ENCODE measurements around the gene ITPR2. TPM values are rescaled to one million over a fixed set of nuclear protein-coding genes. Genes with fewer than 3 reads are reported as not detected.

ITPR2 gene
- total RNA-seq, 1 experiment from 2014 or later: 26.0 TPM

DNA sequence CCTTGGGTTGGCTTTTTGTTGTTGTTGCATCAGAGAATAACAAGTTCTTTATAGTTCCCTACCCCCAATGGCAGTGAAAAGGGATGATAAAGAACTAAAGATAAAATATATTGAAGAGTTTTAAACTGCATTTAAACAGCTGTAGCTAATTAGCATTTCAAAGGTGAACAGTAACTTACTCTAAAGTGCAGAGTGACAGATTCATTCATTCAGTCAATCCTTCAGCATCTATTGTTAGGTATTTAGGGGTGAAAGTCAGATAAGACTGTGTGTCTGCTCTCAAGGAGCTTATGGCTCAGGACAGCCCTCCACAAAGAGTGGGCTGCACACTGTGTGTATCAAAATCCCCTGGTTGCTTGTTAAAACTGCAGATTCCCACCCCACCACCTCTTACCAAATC is 491.5 kb downstream of the ITPR2 start:
- no peaks in the 10 kb centered on the region; the same call in 1 of the 2 replicates for H3K9me2 ChIP-seq (ENCODE audit: insufficient read depth)
- POLR2A ChIA-PET (ENCODE audit: unreplicated experiment): no interaction called here
- no peaks in the 10 kb centered on the region for H3K36me3 ChIP-seq (ENCODE audit: low read depth)
- H3K4me2 ChIP-seq: no peak overlapping the region
- DNase-seq: no peak
- no peak overlapping the region for H3K27ac ChIP-seq
- H4K20me1 ChIP-seq (ENCODE audit: insufficient read depth): no peaks in the 10 kb centered on the region
- H3K79me2 ChIP-seq (ENCODE audit: low read depth): no peaks in the 10 kb centered on the region
- CTCF ChIA-PET: no interaction called here
- 0 out of 2 replicates have a peak, but pooled peaks cover 2% of the 10 kb centered on the region for H3F3A ChIP-seq (ENCODE audit: insufficient read depth, low read depth)
- TF ChIP-seq, protein P1, sequence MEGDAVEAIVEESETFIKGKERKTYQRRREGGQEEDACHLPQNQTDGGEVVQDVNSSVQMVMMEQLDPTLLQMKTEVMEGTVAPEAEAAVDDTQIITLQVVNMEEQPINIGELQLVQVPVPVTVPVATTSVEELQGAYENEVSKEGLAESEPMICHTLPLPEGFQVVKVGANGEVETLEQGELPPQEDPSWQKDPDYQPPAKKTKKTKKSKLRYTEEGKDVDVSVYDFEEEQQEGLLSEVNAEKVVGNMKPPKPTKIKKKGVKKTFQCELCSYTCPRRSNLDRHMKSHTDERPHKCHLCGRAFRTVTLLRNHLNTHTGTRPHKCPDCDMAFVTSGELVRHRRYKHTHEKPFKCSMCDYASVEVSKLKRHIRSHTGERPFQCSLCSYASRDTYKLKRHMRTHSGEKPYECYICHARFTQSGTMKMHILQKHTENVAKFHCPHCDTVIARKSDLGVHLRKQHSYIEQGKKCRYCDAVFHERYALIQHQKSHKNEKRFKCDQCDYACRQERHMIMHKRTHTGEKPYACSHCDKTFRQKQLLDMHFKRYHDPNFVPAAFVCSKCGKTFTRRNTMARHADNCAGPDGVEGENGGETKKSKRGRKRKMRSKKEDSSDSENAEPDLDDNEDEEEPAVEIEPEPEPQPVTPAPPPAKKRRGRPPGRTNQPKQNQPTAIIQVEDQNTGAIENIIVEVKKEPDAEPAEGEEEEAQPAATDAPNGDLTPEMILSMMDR (conservative IDR thresholded peaks at IDR 0.05): no peak
- no peak for TF ChIP-seq EZH2 (IDR thresholded peaks at IDR 0.05; ENCODE audit: low read depth)
- intact Hi-C loops (cut with micrococcal nuclease; ENCODE audit: unreplicated experiment): no loop called here
- no TSS peak for BruUV-seq (replicated peaks)
- no peaks in the 10 kb centered on the region for H3K4me1 ChIP-seq (replicated peaks; ENCODE audit: insufficient read depth)
- no peaks in the 10 kb centered on the region for H3K9me3 ChIP-seq (ENCODE audit: insufficient read depth, low read depth)
- no peak overlapping the region for H2AFZ ChIP-seq
- H3K27me3 ChIP-seq (ENCODE audit: insufficient read depth, low read depth): no peaks in the 10 kb centered on the region
- H3K4me3 ChIP-seq: no peak overlapping the region

DNA sequence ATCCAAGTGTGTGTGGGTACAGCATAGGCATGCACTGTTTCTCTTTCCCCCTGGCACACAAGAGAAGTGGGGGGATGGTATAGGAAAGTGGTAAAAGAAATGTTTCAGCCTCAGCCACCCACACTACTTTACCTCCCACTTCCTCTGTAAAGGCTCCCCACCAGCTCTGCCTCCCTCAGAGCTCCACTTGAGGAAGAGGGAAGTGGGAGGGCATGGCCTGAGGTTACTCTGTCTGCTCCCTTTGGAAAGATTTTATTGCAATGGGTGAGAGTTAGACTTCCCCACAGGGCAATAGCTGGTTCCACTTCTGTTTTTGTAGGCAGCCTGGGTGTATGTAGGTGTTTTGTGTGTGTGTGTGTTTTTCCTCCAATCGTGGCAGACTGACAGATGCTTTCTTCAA is 492.3 kb downstream of the ITPR2 start:
- no peaks in the 10 kb centered on the region for H3K27me3 ChIP-seq (ENCODE audit: insufficient read depth, low read depth)
- no peak for TF ChIP-seq EZH2 (IDR thresholded peaks at IDR 0.05; ENCODE audit: low read depth)
- TF ChIP-seq, protein P1 (conservative IDR thresholded peaks at IDR 0.05): no peak
- no peaks in the 10 kb centered on the region for H3K79me2 ChIP-seq (ENCODE audit: low read depth)
- no peak overlapping the region for H3K4me3 ChIP-seq
- H2AFZ ChIP-seq: no peak overlapping the region
- no peak for DNase-seq
- H3F3A ChIP-seq (ENCODE audit: insufficient read depth, low read depth): no peaks in the 10 kb centered on the region
- intact Hi-C loops (cut with micrococcal nuclease; ENCODE audit: unreplicated experiment): no loop called here
- BruUV-seq (replicated peaks): no TSS peak
- no peak overlapping the region for H3K4me2 ChIP-seq
- no peaks in the 10 kb centered on the region for H3K9me3 ChIP-seq (ENCODE audit: insufficient read depth, low read depth)
- H3K4me1 ChIP-seq (replicated peaks; ENCODE audit: insufficient read depth): no peaks in the 10 kb centered on the region
- H3K36me3 ChIP-seq (ENCODE audit: low read depth): no peaks in the 10 kb centered on the region
- H4K20me1 ChIP-seq (ENCODE audit: insufficient read depth): no peaks in the 10 kb centered on the region
- CTCF ChIA-PET: no interaction called here
- no peaks in the 10 kb centered on the region; the same call in 1 of the 2 replicates for H3K9me2 ChIP-seq (ENCODE audit: insufficient read depth)
- POLR2A ChIA-PET (ENCODE audit: unreplicated experiment): no interaction called here
- no peak overlapping the region for H3K27ac ChIP-seq

DNA sequence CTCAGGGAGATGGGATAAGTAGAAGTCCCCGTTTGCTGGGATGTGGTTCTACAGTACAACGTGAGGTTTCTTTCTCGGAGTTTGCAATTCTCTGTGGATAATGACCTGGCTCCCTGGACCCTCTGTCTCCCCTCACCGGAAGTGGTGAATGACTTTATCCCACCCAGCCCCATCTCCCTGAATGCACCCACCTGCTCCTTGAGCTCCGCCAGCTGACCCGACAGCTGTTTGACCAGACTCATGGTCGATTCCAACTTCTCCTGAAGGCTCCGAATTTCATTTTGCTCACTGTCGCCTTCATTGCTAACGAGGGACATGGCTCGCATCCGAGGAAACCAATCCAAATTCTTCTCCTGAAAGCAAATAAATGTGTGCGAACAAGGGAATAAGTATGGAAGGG is 493.0 kb downstream of the ITPR2 start:
- CTCF ChIA-PET: no interaction called here
- H3K4me1 ChIP-seq (replicated peaks; ENCODE audit: insufficient read depth): no peaks in the 10 kb centered on the region
- intact Hi-C loops (cut with micrococcal nuclease; ENCODE audit: unreplicated experiment): no loop called here
- no peaks in the 10 kb centered on the region for H3F3A ChIP-seq (ENCODE audit: insufficient read depth, low read depth)
- no peak overlapping the region for H3K27ac ChIP-seq
- H4K20me1 ChIP-seq (ENCODE audit: insufficient read depth): no peaks in the 10 kb centered on the region
- BruUV-seq (replicated peaks): no TSS peak
- H3K36me3 ChIP-seq (ENCODE audit: low read depth): no peaks in the 10 kb centered on the region
- H3K79me2 ChIP-seq (ENCODE audit: low read depth): no peaks in the 10 kb centered on the region
- POLR2A ChIA-PET (ENCODE audit: unreplicated experiment): no interaction called here
- no peaks in the 10 kb centered on the region for H3K27me3 ChIP-seq (ENCODE audit: insufficient read depth, low read depth)
- H2AFZ ChIP-seq: no peak overlapping the region
- DNase-seq: no peak
- no peaks in the 10 kb centered on the region for H3K9me3 ChIP-seq (ENCODE audit: insufficient read depth, low read depth)
- H3K9me2 ChIP-seq (ENCODE audit: insufficient read depth): no peaks in the 10 kb centered on the region; the same call in 1 of the 2 replicates
- TF ChIP-seq, protein P1 (conservative IDR thresholded peaks at IDR 0.05): no peak
- no peak for TF ChIP-seq EZH2 (IDR thresholded peaks at IDR 0.05; ENCODE audit: low read depth)
- no peak overlapping the region for H3K4me2 ChIP-seq
- H3K4me3 ChIP-seq: no peak overlapping the region

Measured in PC-9 (cell line).